ENCODE measurements around the gene SLC25A48.

DNA sequence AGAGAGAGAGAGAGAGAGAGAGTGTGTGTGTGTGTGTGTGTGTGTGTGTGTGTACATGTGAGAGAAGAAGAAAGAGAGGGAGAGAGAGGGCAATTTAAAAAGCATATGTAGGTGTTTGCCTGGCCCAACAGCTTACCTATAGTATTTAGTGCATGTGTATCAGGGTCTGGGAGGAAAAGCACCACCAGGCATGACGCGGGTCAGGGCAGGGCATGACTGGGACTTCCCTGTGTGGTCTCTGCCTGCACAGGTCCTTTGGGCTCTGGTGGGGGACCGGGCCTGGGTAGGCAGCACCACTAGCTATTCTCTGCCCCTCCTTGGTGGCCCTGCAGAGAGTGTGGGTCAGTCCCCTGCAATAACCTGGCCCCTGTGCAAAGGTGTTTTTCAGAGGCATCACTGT lies 45.1 kb downstream of the SLC25A48 start:
- TF ChIP-seq POLR2AphosphoS5 (IDR thresholded peaks at IDR 0.05; ENCODE audit: low read depth, low read length): no peak
- no peak for TF ChIP-seq POLR2A (IDR thresholded peaks at IDR 0.05; ENCODE audit: low read depth, low read length)
- no peak for TF ChIP-seq PAX5 (IDR thresholded peaks at IDR 0.05; ENCODE audit: insufficient read depth, low read length, severe bottlenecking)
- TF ChIP-seq TAF1 (IDR thresholded peaks at IDR 0.05; ENCODE audit: low read depth, low read length): no peak

Data from GM12891 (cell line).